Trophoblast cell (in vitro differentiated cells and primary cell): Measurements from ENCODE around the gene NHERF2.

Source experiments
- DNase-seq, 2 donors: peaks; one replicate each; pipeline ENCODE4 v3.0.0-alpha.2; 2016
- H2AFZ ChIP-seq: 2 replicates; pipeline ENCODE4 v1.6.1; 2013; ENCODE audit warnings: low read length, moderate library complexity, mild to moderate bottlenecking; ENCODE audit not compliant: insufficient read depth, poor library complexity
- H2AK5ac ChIP-seq: 2 replicates; pipeline ENCODE4 v1.6.1; 2013; ENCODE audit warnings: mild to moderate bottlenecking, low read length
- H2BK120ac ChIP-seq: 2 replicates; pipeline ENCODE4 v1.6.1; 2013; ENCODE audit warnings: low read length, mild to moderate bottlenecking, moderate library complexity; ENCODE audit not compliant: insufficient read depth, poor library complexity
- H2BK12ac ChIP-seq: 2 replicates; pipeline ENCODE4 v1.6.1; 2013; ENCODE audit warnings: mild to moderate bottlenecking, low read length, moderate library complexity
- H2BK5ac ChIP-seq: 2 replicates; pipeline ENCODE4 v1.6.1; 2013; ENCODE audit warnings: low read length, low read depth, moderate library complexity, mild to moderate bottlenecking; ENCODE audit not compliant: poor library complexity
- H3K14ac ChIP-seq: 2 replicates; pipeline ENCODE4 v1.6.1; 2013; ENCODE audit warnings: mild to moderate bottlenecking, low read length
- H3K18ac ChIP-seq: 2 replicates; pipeline ENCODE4 v1.6.1; 2013; ENCODE audit warnings: mild to moderate bottlenecking, low read length
- H3K23ac ChIP-seq: 2 replicates; pipeline ENCODE4 v1.6.1; 2013; ENCODE audit warnings: low read length
- H3K27ac ChIP-seq: 2 replicates; pipeline ENCODE4 v1.5.1; 2013; ENCODE audit warnings: low read depth, mild to moderate bottlenecking, inconsistent platforms, low read length, moderate library complexity
- H3K27me3 ChIP-seq: 2 replicates; pipeline ENCODE4 v1.6.1; 2013; ENCODE audit warnings: inconsistent platforms, mild to moderate bottlenecking, low read length, moderate library complexity; ENCODE audit not compliant: insufficient read depth
- H3K36me3 ChIP-seq, 2 experiments: 1 replicate in 1 of 2; 2 replicates in 1 of 2; pipeline ENCODE4 v1.6.1; 2013; ENCODE audit warnings: low read length in 2 of 2, mild to moderate bottlenecking in 2 of 2, moderate library complexity in 1 of 2; ENCODE audit not compliant: insufficient read depth in 2 of 2, control insufficient read depth in 1 of 2
- H3K4ac ChIP-seq: 2 replicates; pipeline ENCODE4 v1.6.1; 2013; ENCODE audit warnings: low read depth, mild to moderate bottlenecking, low read length, moderate library complexity
- H3K4me1 ChIP-seq, 2 experiments: 1 replicate in 1 of 2; 2 replicates in 1 of 2; pipeline ENCODE4 v1.6.1; 2013; ENCODE audit warnings: low read length in 2 of 2, mild to moderate bottlenecking in 2 of 2, moderate library complexity in 1 of 2; ENCODE audit not compliant: insufficient read depth in 2 of 2, control insufficient read depth in 1 of 2
- H3K4me2 ChIP-seq: 2 replicates; pipeline ENCODE4 v1.6.1; 2013; ENCODE audit warnings: inconsistent platforms, mild to moderate bottlenecking, low read length, moderate library complexity
- H3K4me3 ChIP-seq: 2 replicates; pipeline ENCODE4 v1.5.1; 2013; ENCODE audit warnings: mild to moderate bottlenecking, low read depth, low read length, inconsistent platforms
- H3K79me1 ChIP-seq: one replicate; pipeline ENCODE4 v1.6.1; 2013; ENCODE audit warnings: low read length
- H3K79me2 ChIP-seq: 2 replicates; pipeline ENCODE4 v1.6.1; 2013; ENCODE audit warnings: low read length, mild to moderate bottlenecking; ENCODE audit not compliant: control insufficient read depth, insufficient read depth, poor library complexity
- H3K9ac ChIP-seq: 2 replicates; pipeline ENCODE4 v1.6.1; 2013; ENCODE audit warnings: mild to moderate bottlenecking, low read length
- H3K9me3 ChIP-seq: 2 replicates; pipeline ENCODE4 v1.6.1; 2013; ENCODE audit warnings: low read depth, mild to moderate bottlenecking, control low read depth, inconsistent platforms, low read length; ENCODE audit not compliant: insufficient read depth
- H4K12ac ChIP-seq: 2 replicates; pipeline ENCODE4 v1.6.1; 2013; ENCODE audit warnings: low read depth, mild to moderate bottlenecking, low read length, moderate library complexity
- H4K8ac ChIP-seq: 2 replicates; pipeline ENCODE4 v1.6.1; 2013; ENCODE audit warnings: low read depth, mild to moderate bottlenecking, low read length, moderate library complexity
- H4K91ac ChIP-seq: one replicate; pipeline ENCODE4 v1.6.1; 2013; ENCODE audit warnings: low read depth, mild to moderate bottlenecking, low read length, moderate library complexity
- WGBS: extraction: QIAGEN DNeasy Blood & Tissue Kit; methylation state at CpG from one replicate; pipeline ENCODE4 v1.1.7; 2013; ENCODE audit warnings: missing lambda C conversion rate; ENCODE audit not compliant: insufficient read length, insufficient coverage; ENCODE audit errors: extremely low coverage; 5-methylcytosine and 5-hydroxymethylcytosine counted together

NHERF2 gene

DNA sequence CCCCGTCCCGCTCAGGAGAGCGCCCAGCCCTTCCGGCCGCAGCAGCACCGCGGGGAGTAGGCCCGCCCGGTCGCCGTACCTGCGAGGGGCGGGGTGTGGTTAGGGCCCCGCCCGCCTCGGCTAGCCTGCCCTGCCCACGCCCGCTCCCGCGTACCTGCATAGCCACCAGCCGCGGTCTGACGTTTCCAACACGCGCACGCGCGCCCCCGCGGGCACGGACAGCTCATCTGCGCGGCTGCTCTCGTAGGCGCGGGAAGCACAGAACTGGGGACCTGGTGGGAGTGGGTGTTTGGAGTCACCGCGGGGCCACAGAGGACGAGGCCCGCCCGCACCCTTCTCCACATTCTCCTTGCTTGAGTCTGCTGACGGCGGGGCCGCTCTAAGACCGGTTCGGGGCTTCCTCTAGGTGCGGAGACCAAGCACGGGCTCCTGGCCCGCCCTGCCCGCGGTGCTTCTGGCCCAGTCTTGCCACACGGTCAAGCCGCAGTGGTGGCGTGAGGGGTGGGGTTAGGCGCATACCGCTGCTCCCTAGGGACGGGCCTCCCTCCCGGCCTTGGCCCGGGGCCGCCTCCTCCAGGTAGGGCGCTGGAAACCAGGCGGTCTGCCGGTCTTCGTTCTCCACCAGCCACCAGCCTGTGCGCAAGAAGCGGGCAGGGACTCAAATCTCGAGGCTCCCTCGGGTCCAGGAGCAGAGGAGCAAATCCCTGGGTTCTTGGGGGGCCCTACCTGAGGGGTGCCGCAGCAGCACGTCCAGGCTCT lies 47.3 kb upstream of the NHERF2 start:
- WGBS = no CpG with 5 or more reads among the region's 70 CpGs
- H3K23ac ChIP-seq = no peak overlapping the region
- peaks cover under 1% of the 10 kb centered on the region for H3K79me2 ChIP-seq
- peak overlapping the region; percentile 20 for H4K8ac ChIP-seq
- no peak overlapping the region for H2BK5ac ChIP-seq
- peak overlapping the region; percentile 17 for H3K18ac ChIP-seq
- H3K27me3 ChIP-seq = peaks cover 37% of the 10 kb centered on the region
- peaks cover 10 to 17% of the 10 kb centered on the region in 2 experiments for H3K4me1 ChIP-seq
- H3K14ac ChIP-seq = peak overlapping the region; percentile 13
- H2BK120ac ChIP-seq = peak overlapping the region; percentile 43
- H3K9me3 ChIP-seq = peaks cover 8% of the 10 kb centered on the region
- H2BK12ac ChIP-seq = no peak overlapping the region
- peak overlapping the region; percentile 15 for H4K12ac ChIP-seq
- H3K36me3 ChIP-seq = peaks cover 40 to 41% of the 10 kb centered on the region in 2 experiments
- peak overlapping the region; percentile 48 for H3K4me3 ChIP-seq
- no peak overlapping the region for H2AK5ac ChIP-seq
- H4K91ac ChIP-seq = peak overlapping the region; percentile 23
- H2AFZ ChIP-seq = peak overlapping the region; percentile 13
- H3K4ac ChIP-seq = no peak overlapping the region
- no peak overlapping the region for H3K9ac ChIP-seq
- peak overlapping the region; percentile 66 for H3K4me2 ChIP-seq
- DNase-seq = peak; percentile 95
- H3K79me1 ChIP-seq = peaks cover 6% of the 10 kb centered on the region
- no peak overlapping the region for H3K27ac ChIP-seq

DNA sequence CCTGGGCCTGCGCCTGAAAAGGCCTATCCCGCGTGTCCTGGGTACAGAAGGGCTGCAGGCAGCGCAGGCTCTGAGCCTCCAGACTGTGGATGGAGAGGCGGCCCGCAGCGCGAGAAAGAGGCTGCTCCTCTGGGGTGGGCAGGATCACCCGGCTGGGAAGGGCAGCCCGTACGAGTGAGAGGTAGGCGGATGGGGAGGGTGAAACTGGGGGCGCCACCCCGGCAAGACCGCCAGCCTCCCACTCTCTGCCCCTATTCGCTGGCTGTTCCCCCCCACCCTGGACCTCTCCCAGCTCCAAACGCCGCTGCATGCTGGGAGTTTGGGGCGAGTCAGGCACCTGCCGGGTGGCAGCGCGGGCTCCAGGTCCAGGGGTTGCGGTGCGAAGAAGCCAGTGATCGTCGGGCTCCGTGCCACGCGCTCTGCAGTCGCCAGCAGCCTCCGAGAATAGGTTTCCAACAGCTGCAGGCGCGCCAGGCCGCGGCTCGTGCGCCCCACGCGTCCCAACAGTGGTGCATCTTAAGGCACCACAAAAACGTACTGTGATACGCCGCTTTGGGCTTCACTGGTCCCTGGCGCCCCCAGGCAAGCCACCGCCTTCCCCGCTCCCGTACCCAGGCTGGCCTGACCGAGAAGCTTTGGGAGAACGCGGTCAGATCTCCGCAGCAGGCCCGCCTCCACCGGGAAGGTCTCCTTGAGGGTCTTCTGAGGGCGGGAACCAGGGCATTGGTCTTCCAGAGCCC lies 46.5 kb upstream of the NHERF2 start:
- Histone ChIP-seq H3K79me2 (peaks cover 2% of the 10 kb centered on the region), H3K4ac (no peak overlapping the region), H3K27me3 (peaks cover 37% of the 10 kb centered on the region), H3K14ac (no peak overlapping the region), H2BK5ac (no peak overlapping the region), H4K8ac (no peak overlapping the region), H3K4me1 (peaks cover 15 to 22% of the 10 kb centered on the region in 2 experiments), H3K9ac (no peak overlapping the region), H3K36me3 (peaks cover 33% of the 10 kb centered on the region in 2 experiments), H3K23ac (no peak overlapping the region), H2BK120ac (no peak overlapping the region), H3K18ac (no peak overlapping the region), H3K9me3 (peaks cover 8% of the 10 kb centered on the region), H4K12ac (no peak overlapping the region), H3K4me3 (no peak overlapping the region), H3K4me2 (peak overlapping the region; percentile 66), H2AFZ (no peak overlapping the region), H4K91ac (no peak overlapping the region), H2BK12ac (no peak overlapping the region), H3K27ac (no peak overlapping the region), H3K79me1 (peaks cover 8% of the 10 kb centered on the region), H2AK5ac (no peak overlapping the region)
- no CpG with 5 or more reads among the region's 53 CpGs for whole genome bisulfite sequencing
- DNase-seq = peak in 1 of 2 donors; percentile 42

DNA sequence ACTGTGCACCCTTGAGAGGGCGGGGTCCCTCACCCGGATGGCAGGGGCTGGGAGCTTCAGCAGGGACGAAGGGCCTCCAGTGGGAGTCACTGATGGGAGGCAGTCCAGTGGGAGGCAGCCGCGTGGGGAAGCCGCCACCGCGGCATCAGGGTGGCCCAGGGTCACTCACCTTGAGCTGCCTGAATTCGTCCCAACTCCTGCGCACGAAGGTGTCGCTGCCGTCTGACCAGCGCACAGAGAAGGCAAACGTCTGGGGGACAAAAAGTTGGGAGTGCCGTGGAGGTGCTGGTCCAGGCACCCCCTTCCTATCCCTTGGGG lies 46.0 kb upstream of the NHERF2 start:
- Histone ChIP-seq H3K4me1 (peaks cover 18 to 25% of the 10 kb centered on the region in 2 experiments), H3K27me3 (peaks cover 37% of the 10 kb centered on the region), H3K9me3 (peaks cover 8% of the 10 kb centered on the region), H3K23ac (no peak overlapping the region), H2BK12ac (no peak overlapping the region), H3K9ac (no peak overlapping the region), H2AK5ac (no peak overlapping the region), H3K4ac (no peak overlapping the region), H3K18ac (no peak overlapping the region), H2BK5ac (no peak overlapping the region), H3K4me2 (no peak overlapping the region), H4K12ac (no peak overlapping the region), H2BK120ac (no peak overlapping the region), H3K36me3 (peaks cover 33% of the 10 kb centered on the region in 2 experiments), H3K14ac (no peak overlapping the region), H3K79me1 (peaks cover 8% of the 10 kb centered on the region), H4K8ac (no peak overlapping the region), H3K4me3 (no peak overlapping the region), H2AFZ (no peak overlapping the region), H4K91ac (no peak overlapping the region), H3K27ac (no peak overlapping the region), H3K79me2 (peaks cover 2% of the 10 kb centered on the region)
- no peak for DNase-seq
- no CpG with 5 or more reads among the region's 16 CpGs for WGBS

DNA sequence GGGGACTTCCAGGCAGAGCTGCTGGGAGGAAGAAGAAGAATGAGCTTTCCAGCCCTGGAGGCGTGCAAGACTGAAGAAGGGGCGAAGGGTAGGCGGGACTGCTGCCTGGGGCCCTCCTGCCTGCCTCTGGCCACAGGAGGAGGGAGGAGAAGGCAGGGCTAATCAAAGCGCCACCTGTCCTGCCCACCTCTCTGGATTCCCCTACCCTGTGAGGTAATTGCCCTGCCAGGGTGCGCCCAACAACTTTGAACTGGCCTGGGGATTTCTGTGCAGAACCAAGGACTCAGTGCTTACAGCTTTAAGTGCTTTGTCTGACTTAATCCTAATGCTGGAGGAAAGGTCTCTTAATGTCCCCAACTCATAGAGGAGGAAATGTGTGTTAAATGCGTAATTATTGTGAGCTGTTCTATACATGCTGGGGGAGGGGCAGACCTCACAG lies 45.3 kb upstream of the NHERF2 start, which contains the start of gene NOXO1:
Gene NOXO1, minus strand, starts transcription at position 72 of the 439 bp plus-strand sequence. CDS start 290 bp downstream, outside the sequence.
- Histone ChIP-seq H3K36me3 (peaks cover 33 to 34% of the 10 kb centered on the region in 2 experiments), H4K91ac (no peak within 1 kb of the TSS)
- WGBS = no CpG with 5 or more reads among the region's 6 CpGs

More for the DNA sequence above, 45.3 kb upstream of the NHERF2 start, which contains the start of gene NOXO1:
- H2BK5ac ChIP-seq = no peak within 1 kb of the TSS
- no peak within 1 kb of the TSS for H2AFZ ChIP-seq
- peaks cover 8% of the 10 kb centered on the region for H3K9me3 ChIP-seq
- no peak within 1 kb of the TSS for H3K4ac ChIP-seq
- no peak within 1 kb of the TSS for H4K12ac ChIP-seq
- no peak within 1 kb of the TSS for H2AK5ac ChIP-seq
- peaks cover 2% of the 10 kb centered on the region for H3K79me2 ChIP-seq
- H3K4me3 ChIP-seq = no peak within 1 kb of the TSS
- no peak within 1 kb of the TSS for H3K27ac ChIP-seq
- no peak within 1 kb of the TSS for H3K9ac ChIP-seq
- H3K14ac ChIP-seq = no peak within 1 kb of the TSS
- peaks cover 8% of the 10 kb centered on the region for H3K79me1 ChIP-seq
- no peak for DNase-seq
- peaks cover 18 to 25% of the 10 kb centered on the region in 2 experiments for H3K4me1 ChIP-seq
- no peak within 1 kb of the TSS for H3K4me2 ChIP-seq
- no peak within 1 kb of the TSS for H3K18ac ChIP-seq
- H3K27me3 ChIP-seq = peaks cover 37% of the 10 kb centered on the region
- no peak within 1 kb of the TSS for H2BK12ac ChIP-seq
- no peak within 1 kb of the TSS for H3K23ac ChIP-seq
- no peak within 1 kb of the TSS for H2BK120ac ChIP-seq
- no peak within 1 kb of the TSS for H4K8ac ChIP-seq
